ENCODE measurements around the gene CPM. TPM values are rescaled to one million over a fixed set of nuclear protein-coding genes. Genes with fewer than 3 reads are reported as not detected.

CPM gene
- total RNA-seq, 1 donor from 2014 or later, result 1.0 TPM

DNA sequence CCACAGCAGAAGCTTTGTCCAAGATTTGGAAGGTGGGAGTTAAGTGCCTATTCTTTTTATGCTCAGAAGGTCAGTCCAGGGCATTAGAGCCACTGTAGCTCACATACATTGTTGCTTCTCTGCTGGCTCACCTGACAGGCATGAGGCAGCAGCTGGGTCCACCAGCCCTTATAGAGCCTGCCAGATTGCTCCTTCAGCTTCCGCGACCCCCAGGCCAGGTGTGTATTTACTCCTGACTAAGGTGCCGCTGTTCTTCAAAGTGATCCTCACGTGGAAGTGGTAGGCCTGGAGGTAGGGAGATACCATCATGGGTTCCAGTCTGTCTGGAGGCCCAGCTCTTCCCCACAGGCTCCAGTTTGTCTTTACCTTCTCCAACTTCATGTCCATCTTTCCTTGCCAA lies 17.5 kb upstream of the CPM start:
- TF ChIP-seq, protein P1, sequence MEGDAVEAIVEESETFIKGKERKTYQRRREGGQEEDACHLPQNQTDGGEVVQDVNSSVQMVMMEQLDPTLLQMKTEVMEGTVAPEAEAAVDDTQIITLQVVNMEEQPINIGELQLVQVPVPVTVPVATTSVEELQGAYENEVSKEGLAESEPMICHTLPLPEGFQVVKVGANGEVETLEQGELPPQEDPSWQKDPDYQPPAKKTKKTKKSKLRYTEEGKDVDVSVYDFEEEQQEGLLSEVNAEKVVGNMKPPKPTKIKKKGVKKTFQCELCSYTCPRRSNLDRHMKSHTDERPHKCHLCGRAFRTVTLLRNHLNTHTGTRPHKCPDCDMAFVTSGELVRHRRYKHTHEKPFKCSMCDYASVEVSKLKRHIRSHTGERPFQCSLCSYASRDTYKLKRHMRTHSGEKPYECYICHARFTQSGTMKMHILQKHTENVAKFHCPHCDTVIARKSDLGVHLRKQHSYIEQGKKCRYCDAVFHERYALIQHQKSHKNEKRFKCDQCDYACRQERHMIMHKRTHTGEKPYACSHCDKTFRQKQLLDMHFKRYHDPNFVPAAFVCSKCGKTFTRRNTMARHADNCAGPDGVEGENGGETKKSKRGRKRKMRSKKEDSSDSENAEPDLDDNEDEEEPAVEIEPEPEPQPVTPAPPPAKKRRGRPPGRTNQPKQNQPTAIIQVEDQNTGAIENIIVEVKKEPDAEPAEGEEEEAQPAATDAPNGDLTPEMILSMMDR (IDR thresholded peaks at IDR 0.05), result no peak
- DNase-seq (ENCODE audit: extremely low spot score, unreplicated experiment), result no peak
- Mint-ChIP-seq H3K9me3 (ENCODE audit: unreplicated experiment) (no peaks in the 10 kb centered on the region), H3K4me1 (ENCODE audit: unreplicated experiment) (no peaks in the 10 kb centered on the region), H3K4me3 (ENCODE audit: unreplicated experiment) (no peak overlapping the region), H3K36me3 (ENCODE audit: unreplicated experiment) (no peaks in the 10 kb centered on the region), H3K27me3 (ENCODE audit: unreplicated experiment) (peaks cover 14% of the 10 kb centered on the region), H3K27ac (ENCODE audit: unreplicated experiment) (no peak overlapping the region)

DNA sequence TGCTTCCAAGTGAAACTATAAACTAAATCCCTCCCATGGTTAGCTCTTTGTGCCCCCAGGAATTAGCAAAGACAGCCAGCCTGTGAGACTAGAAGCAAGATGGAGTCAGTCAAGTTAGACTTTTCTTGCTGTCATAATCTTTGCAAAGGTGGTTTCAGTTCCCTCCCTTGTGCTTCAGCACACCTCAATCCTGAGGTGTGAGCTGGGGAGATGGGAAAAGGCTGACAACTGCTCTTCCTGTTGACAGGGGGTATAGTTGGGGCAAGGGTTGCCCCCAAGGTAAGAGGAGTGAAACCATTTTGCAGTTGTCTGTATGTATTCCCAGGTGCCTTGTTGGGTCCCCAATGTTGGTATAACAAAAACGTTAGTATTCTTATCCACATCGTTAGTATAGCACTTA lies 12.3 kb upstream of the CPM start:
- H3K4me3 Mint-ChIP-seq (ENCODE audit: unreplicated experiment), result no peak overlapping the region
- H3K4me1 Mint-ChIP-seq (ENCODE audit: unreplicated experiment), result no peaks in the 10 kb centered on the region
- H3K36me3 Mint-ChIP-seq (ENCODE audit: unreplicated experiment), result no peaks in the 10 kb centered on the region
- TF ChIP-seq, protein P1 (IDR thresholded peaks at IDR 0.05), result no peak
- no peak overlapping the region for H3K27ac Mint-ChIP-seq (ENCODE audit: unreplicated experiment)
- no peak for DNase-seq (ENCODE audit: extremely low spot score, unreplicated experiment)
- no peaks in the 10 kb centered on the region for H3K9me3 Mint-ChIP-seq (ENCODE audit: unreplicated experiment)
- peaks cover 27% of the 10 kb centered on the region for H3K27me3 Mint-ChIP-seq (ENCODE audit: unreplicated experiment)

DNA sequence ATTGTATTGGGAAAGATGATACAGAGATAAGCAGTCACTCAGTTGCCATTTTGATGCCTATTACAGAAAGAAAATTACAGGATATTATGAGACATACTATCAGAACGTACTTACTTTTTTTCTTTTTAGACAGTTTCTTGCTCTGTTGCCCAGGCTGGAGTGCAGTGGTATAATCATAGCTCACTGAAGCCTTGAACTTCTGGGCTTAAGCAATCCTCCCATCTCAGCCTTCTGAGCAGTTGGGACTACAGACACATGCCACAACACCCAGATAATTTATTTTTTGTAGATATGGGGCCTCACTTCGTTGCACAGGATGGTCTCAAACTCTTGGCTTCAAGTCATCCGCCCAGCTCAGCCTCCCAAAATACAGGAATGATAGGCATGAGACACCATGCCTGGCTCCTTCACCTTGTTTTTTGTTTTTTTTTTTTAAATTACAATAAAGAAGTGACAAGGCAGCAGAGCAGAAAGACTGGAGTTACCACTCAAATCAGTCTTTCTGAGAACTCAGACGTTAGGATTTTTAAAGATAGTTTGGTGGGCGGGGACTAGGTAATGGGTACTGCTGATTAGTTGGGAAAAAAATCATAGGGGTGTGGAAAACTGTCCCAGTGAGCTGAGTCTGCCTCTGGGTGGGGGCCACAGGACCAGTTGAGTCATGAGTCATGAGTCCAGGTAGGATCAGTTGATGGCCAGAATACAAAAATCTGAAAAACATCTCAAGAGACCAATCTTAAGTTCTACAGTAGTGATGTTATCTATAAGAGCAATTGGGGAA lies 11.5 kb upstream of the CPM start:
- Mint-ChIP-seq H3K4me3 (ENCODE audit: unreplicated experiment) (no peak overlapping the region), H3K27me3 (ENCODE audit: unreplicated experiment) (peaks cover 30% of the 10 kb centered on the region), H3K36me3 (ENCODE audit: unreplicated experiment) (no peaks in the 10 kb centered on the region), H3K9me3 (ENCODE audit: unreplicated experiment) (no peaks in the 10 kb centered on the region), H3K27ac (ENCODE audit: unreplicated experiment) (no peak overlapping the region), H3K4me1 (ENCODE audit: unreplicated experiment) (no peaks in the 10 kb centered on the region)
- no peak for DNase-seq (ENCODE audit: extremely low spot score, unreplicated experiment)
- TF ChIP-seq, protein P1 (IDR thresholded peaks at IDR 0.05), result no peak

DNA sequence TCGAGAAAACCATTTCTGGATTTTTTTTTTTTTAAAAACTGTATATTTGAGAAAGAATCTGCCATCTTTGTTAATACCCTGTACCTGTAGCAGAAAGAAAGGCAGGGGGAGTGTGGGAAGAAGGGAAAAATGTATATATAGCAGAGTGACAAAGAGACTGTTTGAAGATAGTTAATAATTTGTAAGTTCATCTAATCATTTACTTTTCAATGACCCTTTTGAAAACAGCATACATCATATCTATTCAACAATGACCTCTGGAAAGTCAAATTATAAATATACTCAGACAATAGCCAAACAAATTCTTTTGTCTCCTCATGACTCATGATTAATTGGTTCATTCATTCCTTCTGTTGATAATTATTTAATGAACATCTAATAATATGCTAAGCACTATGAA lies 10.9 kb upstream of the CPM start:
- H3K4me3 Mint-ChIP-seq (ENCODE audit: unreplicated experiment), result no peak overlapping the region
- peaks cover 31% of the 10 kb centered on the region for H3K27me3 Mint-ChIP-seq (ENCODE audit: unreplicated experiment)
- H3K4me1 Mint-ChIP-seq (ENCODE audit: unreplicated experiment), result no peaks in the 10 kb centered on the region
- DNase-seq (ENCODE audit: extremely low spot score, unreplicated experiment), result no peak
- TF ChIP-seq, protein P1 (IDR thresholded peaks at IDR 0.05), result no peak
- no peaks in the 10 kb centered on the region for H3K36me3 Mint-ChIP-seq (ENCODE audit: unreplicated experiment)
- no peaks in the 10 kb centered on the region for H3K9me3 Mint-ChIP-seq (ENCODE audit: unreplicated experiment)
- no peak overlapping the region for H3K27ac Mint-ChIP-seq (ENCODE audit: unreplicated experiment)

DNA sequence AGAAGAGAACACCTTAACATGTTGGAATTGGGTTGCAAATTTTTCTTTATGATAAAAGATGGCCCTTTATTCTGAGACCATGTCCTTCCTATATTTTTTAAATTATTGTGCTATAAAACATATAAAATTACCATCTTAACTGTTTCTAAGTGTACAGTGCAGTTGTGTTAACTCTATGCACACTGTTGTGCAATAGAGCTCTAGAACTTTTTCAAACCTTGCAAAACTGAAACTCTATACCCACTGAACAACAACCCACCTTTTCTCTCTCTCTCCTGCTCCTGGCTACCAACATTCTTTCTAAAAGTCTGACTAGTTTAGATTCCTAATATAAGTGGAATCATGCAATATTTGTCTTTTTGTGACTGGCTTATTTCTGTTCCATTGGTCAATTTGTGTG lies 7.8 kb upstream of the CPM start:
- H3K27ac Mint-ChIP-seq (ENCODE audit: unreplicated experiment), result no peak overlapping the region
- DNase-seq (ENCODE audit: extremely low spot score, unreplicated experiment), result no peak
- TF ChIP-seq, protein P1 (IDR thresholded peaks at IDR 0.05), result no peak
- H3K27me3 Mint-ChIP-seq (ENCODE audit: unreplicated experiment), result peaks cover 44% of the 10 kb centered on the region
- no peaks in the 10 kb centered on the region for H3K36me3 Mint-ChIP-seq (ENCODE audit: unreplicated experiment)
- no peaks in the 10 kb centered on the region for H3K4me1 Mint-ChIP-seq (ENCODE audit: unreplicated experiment)
- H3K4me3 Mint-ChIP-seq (ENCODE audit: unreplicated experiment), result no peak overlapping the region
- no peaks in the 10 kb centered on the region for H3K9me3 Mint-ChIP-seq (ENCODE audit: unreplicated experiment)

Data from osteocyte (in vitro differentiated cells).